Daoy (cell line): ENCODE results near the gene RPL4. TPM values are rescaled to one million over a fixed set of nuclear protein-coding genes. Genes with fewer than 3 reads are reported as not detected.
"Not testable (repeated sequence)": the region's sequence is repeated elsewhere in the genome, so short reads cannot be mapped to it uniquely, and the experiment has no call there.

ENCODE experiments used
- DNase-seq: peaks from one replicate; pipeline ENCODE4 v3.0.0-alpha.2; 2015; ENCODE audit warnings: low read depth
- total RNA-seq: library from RNA; depleted of rRNA; stranded (reverse); fragments of >200 nt; shearing (Covaris generic); gene quantifications from 2 replicates; pipeline ENCODE4 v1.2.3, GENCODE V29; 2014; rRNA removed

The RPL4 gene
- 2,284 and 3,077 TPM in 2 replicates for total RNA-seq

- DNase-seq = peak; percentile 82
Measured at GRCh38 chr15:66504563-66505429, at the start of gene RPL4, which contains the start of gene ZWILCH. Gene RPL4, minus strand, starts transcription at chr15:66504855. Its CDS starts 65 bp downstream, at chr15:66504790. Gene ZWILCH, plus strand, starts transcription at chr15:66505326. Its CDS starts 13 bp downstream, at chr15:66505339.

GRCh38 chr15:66545255-66545654 lies 40.6 kb upstream of the RPL4 start:
- no peak for DNase-seq

- DNase-seq = no peak
Measured at GRCh38 chr15:66542896-66543295, 38.2 kb upstream of the RPL4 start.

GRCh38 chr15:66535056-66535455 lies 30.4 kb upstream of the RPL4 start:
- no peak for DNase-seq

- no peak for DNase-seq
Measured at GRCh38 chr15:66524838-66525237, 20.2 kb upstream of the RPL4 start.

GRCh38 chr15:66523926-66524325 lies 19.3 kb upstream of the RPL4 start:
- no peak for DNase-seq

- DNase-seq = peak; percentile 39
Measured at GRCh38 chr15:66515901-66516322, 11.3 kb upstream of the RPL4 start.

GRCh38 chr15:66514586-66514985 lies 9.9 kb upstream of the RPL4 start:
- DNase-seq = no peak

- DNase-seq = no peak
Measured at GRCh38 chr15:66508293-66508883, 3.7 kb upstream of the RPL4 start.

- no peak for DNase-seq
Measured at GRCh38 chr15:66505818-66506217, 1.2 kb upstream of the RPL4 start.

- no peak for DNase-seq
Measured at GRCh38 chr15:66505430-66505811, 766 bp upstream of the RPL4 start.

- no peak for DNase-seq
Measured at GRCh38 chr15:66503780-66504562, 684 bp downstream of the RPL4 start.

GRCh38 chr15:66503041-66503648 lies 1.5 kb downstream of the RPL4 start:
- not testable (repeated sequence) for DNase-seq

GRCh38 chr15:66502491-66502890 lies 2.2 kb downstream of the RPL4 start:
- no peak for DNase-seq

GRCh38 chr15:66500346-66500745 lies 4.3 kb downstream of the RPL4 start:
- not testable (repeated sequence) for DNase-seq

GRCh38 chr15:66498501-66499386 lies 5.9 kb downstream of the RPL4 start:
- DNase-seq = no peak

GRCh38 chr15:66497502-66498455 lies 6.9 kb downstream of the RPL4 start, which contains the start of gene SNAPC5:
Gene SNAPC5, minus strand, starts transcription at chr15:66497762. Its CDS starts 31 bp downstream, at chr15:66497731.
- peak; percentile 97 for DNase-seq

- DNase-seq = no peak
Measured at GRCh38 chr15:66496951-66497501, 7.6 kb downstream of the RPL4 start.

- no peak for DNase-seq
Measured at GRCh38 chr15:66494262-66494661, 10.4 kb downstream of the RPL4 start.
